HG02610 (cell line): ENCODE data around the gene NDUFA13.

Experiments used
- ATAC-seq: cut with Tn5 transposase; IDR thresholded peaks from one replicate; pipeline ENCODE4 v1.9.1; 2021; ENCODE audit warnings: mild to moderate bottlenecking, moderate library complexity; ENCODE audit not compliant: unreplicated experiment

Gene NDUFA13

GRCh38 chr19:19488875-19489690 lies 26.9 kb upstream of the NDUFA13 start:
- peak; percentile 50 for ATAC-seq

- ATAC-seq: no peak
Observed at GRCh38 chr19:19489804-19490204, 26.2 kb upstream of the NDUFA13 start.

GRCh38 chr19:19490214-19490968 lies 25.6 kb upstream of the NDUFA13 start:
- no peak for ATAC-seq

- no peak for ATAC-seq
Observed at GRCh38 chr19:19491321-19492025, 24.6 kb upstream of the NDUFA13 start.

GRCh38 chr19:19492026-19492610 lies 23.9 kb upstream of the NDUFA13 start:
- no peak for ATAC-seq

- no peak for ATAC-seq
Observed at GRCh38 chr19:19493841-19494546, 22.0 kb upstream of the NDUFA13 start.

- ATAC-seq: no peak
Observed at GRCh38 chr19:19495614-19496603, 20.1 kb upstream of the NDUFA13 start.

- no peak for ATAC-seq
Observed at GRCh38 chr19:19498255-19498991, 17.6 kb upstream of the NDUFA13 start.

- no peak for ATAC-seq
Observed at GRCh38 chr19:19499272-19499995, 16.6 kb upstream of the NDUFA13 start.

GRCh38 chr19:19500975-19501644 lies 14.9 kb upstream of the NDUFA13 start:
- ATAC-seq: no peak

GRCh38 chr19:19501798-19502197 lies 14.2 kb upstream of the NDUFA13 start:
- ATAC-seq: no peak

- no peak for ATAC-seq
Observed at GRCh38 chr19:19502281-19502680, 13.7 kb upstream of the NDUFA13 start.

- no peak for ATAC-seq
Observed at GRCh38 chr19:19502808-19503602, 13.0 kb upstream of the NDUFA13 start.

GRCh38 chr19:19504754-19505668 lies 11.0 kb upstream of the NDUFA13 start:
- no peak for ATAC-seq

- ATAC-seq: no peak
Observed at GRCh38 chr19:19505669-19506326, 10.2 kb upstream of the NDUFA13 start.
